Left lung (tissue), 10 donors: ENCODE results near the gene TNIP1. TPM values are rescaled to one million over a fixed set of nuclear protein-coding genes. Genes with fewer than 3 reads are reported as not detected.

ENCODE experiments used
- ATAC-seq: fragments of 200-7000 bp; cut with Tn5 transposase; one replicate; pipeline ENCODE4 v1.9.1; 2020; ENCODE audit warnings: moderate library complexity
- DNase-seq, 4 donors: peaks; one replicate each; pipeline ENCODE4 v3.0.0-alpha.2; 2013 to 2020
- H3K27ac ChIP-seq, 2 donors: fragments of 200-600 bp; sonication (generic) in 1 of 2; one replicate each; pipeline versions ENCODE4 v1.5.0 to v1.8.0; 2020 to 2021
- H3K27me3 ChIP-seq, 2 donors: fragments of 200-600 bp; sonication (generic) in 1 of 2; one replicate each; pipeline versions ENCODE4 v1.5.0 to v1.8.0; 2020 to 2021
- H3K36me3 ChIP-seq, 2 donors: fragments of 200-600 bp; sonication (generic) in 1 of 2; one replicate each; pipeline versions ENCODE4 v1.5.0 to v1.8.0; 2020 to 2021
- H3K4me1 ChIP-seq, 2 donors: fragments of 200-600 bp; one replicate each; pipeline ENCODE4 v1.8.0; 2021
- H3K4me3 ChIP-seq, 2 donors: fragments of 200-600 bp; sonication (generic) in 1 of 2; one replicate each; pipeline versions ENCODE4 v1.5.0 to v1.8.0; 2020 to 2021; ENCODE audit warnings: mild to moderate bottlenecking in 1 of 2
- H3K9me3 ChIP-seq, 2 donors: fragments of 200-600 bp; sonication (generic) in 1 of 2; one replicate each; pipeline versions ENCODE4 v1.5.0 to v1.8.0; 2020 to 2021
- intact Hi-C, 2 donors: fragments of 100-400 bp; cut with DNase I; formaldehyde crosslinking; loops; one replicate each; pipeline versions ENCODE4 v1.11.2 to v1.14.2; 2022
- polyA plus RNA-seq, 6 donors: library from polyadenylated mRNA; unstranded; fragments of 120-200 nt; gene quantifications; one replicate each; pipeline ENCODE4 v1.2.1, GENCODE V29; 2013; ENCODE audit not compliant: insufficient read length in 6 of 6
- total RNA-seq, 2 donors: library from RNA; stranded (reverse); fragmentation: NEBNext Ultra II Directional; extraction: Animal tissue kit (Norgen Biotek cat#: 25700); gene quantifications; one replicate each; pipeline ENCODE4 v1.2.1, GENCODE V29; 2021
- TF ChIP-seq, protein P1 (sequence below), 2 donors: fragments of 200-600 bp; sonication (generic) in 1 of 2; IDR thresholded peaks; one replicate each; pipeline versions ENCODE4 v1.5.0 to v1.8.0; 2021; ENCODE audit warnings: antibody characterized with exemption in 2 of 2
- donor health status: DM: no; HTN: yes; CAD: no.
- donor health status: DM: no; HTN: no; CAD: no.

Gene TNIP1
- total and polyA plus RNA-seq, 8 donors, result 82.3 to 133 (median 84.2) TPM

DNA sequence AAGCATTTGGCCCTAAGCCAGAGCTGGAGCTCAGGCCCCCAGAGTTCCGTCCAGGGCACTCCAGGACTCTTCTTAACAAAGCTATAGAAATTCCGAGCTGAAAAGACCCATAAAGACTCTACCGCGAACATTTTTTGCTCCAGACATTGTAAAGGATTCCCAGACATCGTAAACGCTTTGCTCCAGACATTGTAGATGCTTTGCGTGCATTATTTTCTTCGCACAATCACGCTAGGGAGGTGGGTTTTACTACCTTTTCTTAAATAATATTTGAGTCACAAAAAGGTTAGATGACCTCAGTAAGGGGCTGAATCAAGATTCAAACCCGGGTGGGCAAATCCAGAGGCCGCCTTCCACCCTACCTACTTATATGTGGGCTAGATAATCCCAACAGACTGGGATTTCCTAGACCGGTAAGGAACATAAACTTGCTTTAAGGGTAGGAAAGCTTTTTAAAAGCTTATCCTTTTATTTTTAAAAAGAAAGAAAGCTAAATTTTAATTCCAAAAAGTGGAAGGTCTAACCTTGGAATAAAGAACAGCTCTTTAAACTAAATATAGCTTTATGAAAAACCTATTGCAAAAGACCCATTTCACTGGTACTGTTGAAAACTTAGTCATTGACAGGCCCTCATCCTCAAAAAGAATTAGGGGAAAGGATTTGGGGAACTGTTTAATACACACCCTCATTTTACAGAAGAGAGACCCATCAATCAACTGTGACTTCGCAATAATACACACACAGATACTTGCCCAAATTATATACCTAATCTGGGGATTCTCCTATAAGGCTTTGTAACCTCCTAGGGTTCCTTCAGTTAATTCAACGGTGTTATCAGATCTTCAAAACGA, 822 bp upstream of the TNIP1 start:
- DNase-seq, result peak in 1 of 4 donors; percentile 93
- ATAC-seq, result no peak
- H3K9me3 ChIP-seq, result no peaks in the 10 kb centered on the region
- peaks cover 58 to 90% of the 10 kb centered on the region in 2 donors for H3K4me1 ChIP-seq
- H3K36me3 ChIP-seq, result peaks cover 0 to 26% of the 10 kb centered on the region in 2 donors
- H3K27me3 ChIP-seq, result no peaks in the 10 kb centered on the region
- H3K4me3 ChIP-seq, result peak overlapping the region; percentile 90 to 94
- peak overlapping the region; percentile 96 to 98 for H3K27ac ChIP-seq
- TF ChIP-seq, protein P1, sequence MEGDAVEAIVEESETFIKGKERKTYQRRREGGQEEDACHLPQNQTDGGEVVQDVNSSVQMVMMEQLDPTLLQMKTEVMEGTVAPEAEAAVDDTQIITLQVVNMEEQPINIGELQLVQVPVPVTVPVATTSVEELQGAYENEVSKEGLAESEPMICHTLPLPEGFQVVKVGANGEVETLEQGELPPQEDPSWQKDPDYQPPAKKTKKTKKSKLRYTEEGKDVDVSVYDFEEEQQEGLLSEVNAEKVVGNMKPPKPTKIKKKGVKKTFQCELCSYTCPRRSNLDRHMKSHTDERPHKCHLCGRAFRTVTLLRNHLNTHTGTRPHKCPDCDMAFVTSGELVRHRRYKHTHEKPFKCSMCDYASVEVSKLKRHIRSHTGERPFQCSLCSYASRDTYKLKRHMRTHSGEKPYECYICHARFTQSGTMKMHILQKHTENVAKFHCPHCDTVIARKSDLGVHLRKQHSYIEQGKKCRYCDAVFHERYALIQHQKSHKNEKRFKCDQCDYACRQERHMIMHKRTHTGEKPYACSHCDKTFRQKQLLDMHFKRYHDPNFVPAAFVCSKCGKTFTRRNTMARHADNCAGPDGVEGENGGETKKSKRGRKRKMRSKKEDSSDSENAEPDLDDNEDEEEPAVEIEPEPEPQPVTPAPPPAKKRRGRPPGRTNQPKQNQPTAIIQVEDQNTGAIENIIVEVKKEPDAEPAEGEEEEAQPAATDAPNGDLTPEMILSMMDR (IDR thresholded peaks at IDR 0.05), result no peak
- intact Hi-C loops, result no loop called here

DNA sequence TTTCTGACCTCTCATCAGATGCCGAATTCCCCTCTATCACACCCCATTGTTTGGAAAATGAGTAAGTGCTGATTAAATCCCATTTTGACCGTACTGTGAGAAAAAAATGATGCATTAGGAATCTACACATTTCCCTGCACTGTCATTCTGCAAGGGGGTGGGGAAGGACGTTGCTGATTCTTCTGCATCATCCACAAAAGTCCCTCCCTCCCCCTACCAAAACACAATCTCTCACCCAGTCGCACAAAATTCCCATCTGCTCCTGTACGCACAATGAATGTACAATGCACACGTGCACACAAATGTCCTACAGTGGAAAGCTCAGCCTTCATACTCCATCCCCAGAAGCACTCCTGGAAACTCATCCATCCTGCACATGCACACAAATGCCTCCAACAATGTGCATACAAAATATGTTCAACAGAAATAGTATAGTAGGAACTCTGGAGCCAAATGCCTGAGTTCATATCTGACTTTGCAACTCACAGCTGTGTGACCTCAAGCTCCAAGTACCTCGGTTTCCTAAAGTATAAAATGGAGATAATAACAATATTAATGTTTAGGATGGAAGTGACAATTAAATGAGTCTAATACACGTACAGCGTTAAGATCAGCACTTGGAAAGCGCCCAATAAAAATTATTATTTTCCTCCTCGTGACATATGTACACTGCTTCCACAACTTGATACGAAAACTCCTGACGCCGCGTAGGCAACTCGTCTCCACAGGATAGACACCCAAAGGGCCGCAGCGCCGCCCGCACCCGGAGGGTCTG, 809 bp downstream of the TNIP1 start:
- DNase-seq, result no peak
- H3K4me1 ChIP-seq, result peaks cover 49 to 90% of the 10 kb centered on the region in 2 donors
- peaks cover 0 to 31% of the 10 kb centered on the region in 2 donors for H3K36me3 ChIP-seq
- ATAC-seq, result no peak
- TF ChIP-seq, protein P1 (IDR thresholded peaks at IDR 0.05), result no peak
- H3K4me3 ChIP-seq, result peak overlapping the region; percentile 90 to 94
- intact Hi-C loops, result no loop called here
- no peaks in the 10 kb centered on the region for H3K9me3 ChIP-seq
- H3K27me3 ChIP-seq, result no peaks in the 10 kb centered on the region
- peak overlapping the region; percentile 96 to 98 for H3K27ac ChIP-seq

DNA sequence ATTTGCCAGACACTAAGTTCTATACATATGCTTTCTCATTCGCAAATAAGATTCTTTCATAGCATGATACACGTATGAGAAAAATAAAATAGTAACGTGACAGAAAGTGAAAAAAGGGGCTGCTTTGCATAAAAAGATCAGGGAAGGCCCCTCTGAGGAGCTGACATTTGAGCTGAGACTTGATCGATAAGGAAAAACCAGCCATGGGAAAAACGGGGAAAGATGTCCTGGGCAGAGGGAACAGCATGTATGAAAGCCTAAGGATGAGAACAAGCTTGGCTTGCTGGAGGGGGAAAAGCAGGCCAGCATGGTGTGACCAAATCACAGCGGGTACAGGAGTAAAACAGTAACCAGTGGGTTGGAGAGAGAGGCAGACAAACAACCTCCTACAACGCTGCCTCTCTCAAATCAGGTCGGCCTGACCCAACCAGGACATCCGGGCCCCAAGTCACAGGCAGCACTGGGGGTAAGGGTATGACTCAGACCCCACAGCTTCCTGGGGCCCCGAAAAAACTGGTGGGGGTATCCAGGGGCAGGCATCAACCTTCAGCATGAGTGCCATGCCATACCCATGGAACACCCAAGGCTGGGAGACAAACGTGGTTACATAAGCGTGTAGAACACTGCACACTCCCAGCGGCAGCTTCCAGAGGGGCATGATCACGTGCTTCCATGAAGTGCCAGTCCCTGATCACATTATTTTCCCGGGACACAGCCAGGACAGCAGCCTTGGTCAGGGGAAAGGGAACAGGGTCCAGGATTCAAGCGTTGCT, 2.2 kb downstream of the TNIP1 start:
- Histone ChIP-seq H3K27me3 (no peaks in the 10 kb centered on the region), H3K36me3 (peaks cover 0 to 31% of the 10 kb centered on the region in 2 donors), H3K27ac (peak overlapping the region in 1 of 2 donors; percentile 98), H3K4me1 (peaks cover 45 to 90% of the 10 kb centered on the region in 2 donors), H3K4me3 (peak overlapping the region in 1 of 2 donors; percentile 94), H3K9me3 (no peaks in the 10 kb centered on the region)
- ATAC-seq (no peak), DNase-seq (no peak)
- intact Hi-C loops, result no loop called here
- TF ChIP-seq, protein P1 (IDR thresholded peaks at IDR 0.05), result no peak

DNA sequence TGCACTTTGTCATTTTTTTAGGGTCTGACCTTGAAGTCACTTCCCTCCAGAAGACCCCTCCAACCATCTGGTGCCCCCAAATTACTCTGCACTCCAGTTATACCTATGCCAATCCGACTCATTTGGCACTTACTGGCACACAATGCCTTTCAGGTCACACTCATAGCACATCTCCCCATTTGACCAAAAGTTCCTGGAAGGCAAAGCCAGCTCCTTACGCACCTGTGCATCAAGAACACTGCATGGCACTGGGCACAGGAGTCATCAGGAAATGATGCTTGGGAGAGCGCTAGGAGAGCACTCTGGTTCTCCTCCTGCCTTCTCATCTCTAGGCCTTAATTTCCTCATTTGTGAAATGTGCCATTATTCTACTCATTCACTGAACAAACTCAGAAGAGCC, 2.9 kb downstream of the TNIP1 start:
- DNase-seq, result no peak
- H3K36me3 ChIP-seq, result peaks cover 0 to 31% of the 10 kb centered on the region in 2 donors
- no peaks in the 10 kb centered on the region for H3K27me3 ChIP-seq
- peak overlapping the region in 1 of 2 donors; percentile 98 for H3K27ac ChIP-seq
- peaks cover 38 to 86% of the 10 kb centered on the region in 2 donors for H3K4me1 ChIP-seq
- intact Hi-C loops, result no loop called here
- peak overlapping the region in 1 of 2 donors; percentile 94 for H3K4me3 ChIP-seq
- TF ChIP-seq, protein P1 (IDR thresholded peaks at IDR 0.05), result no peak
- H3K9me3 ChIP-seq, result no peaks in the 10 kb centered on the region
- ATAC-seq, result no peak
